GM18519 (cell line): ENCODE measurements around the gene SGK1.

Source experiments
- ATAC-seq: cut with Tn5 transposase; IDR thresholded peaks from one replicate; pipeline ENCODE4 v1.9.1; 2021; ENCODE audit warnings: mild to moderate bottlenecking, moderate library complexity; ENCODE audit not compliant: unreplicated experiment, low FRiP score

SGK1 gene

GRCh38 chr6:134174672-134175531, 143.0 kb downstream of the SGK1 start:
- peak; percentile 62 for ATAC-seq

GRCh38 chr6:134173936-134174671, 143.8 kb downstream of the SGK1 start:
- no peak for ATAC-seq

- no peak for ATAC-seq
Measured at GRCh38 chr6:134173366-134173725, 144.6 kb downstream of the SGK1 start.

- ATAC-seq: no peak
Measured at GRCh38 chr6:134172706-134173365, 145.1 kb downstream of the SGK1 start.

- no peak for ATAC-seq
Measured at GRCh38 chr6:134172020-134172705, 145.7 kb downstream of the SGK1 start.

- ATAC-seq: no peak
Measured at GRCh38 chr6:134171517-134171916, 146.4 kb downstream of the SGK1 start.

GRCh38 chr6:134170844-134171243, 147.1 kb downstream of the SGK1 start:
- no peak for ATAC-seq

GRCh38 chr6:134169871-134170486, 147.9 kb downstream of the SGK1 start:
- no peak for ATAC-seq

- ATAC-seq: no peak
Measured at GRCh38 chr6:134168590-134169208, 149.2 kb downstream of the SGK1 start.

- ATAC-seq: no peak
Measured at GRCh38 chr6:134166511-134167261, 151.2 kb downstream of the SGK1 start.

GRCh38 chr6:134165561-134166201, 152.2 kb downstream of the SGK1 start:
- ATAC-seq: no peak

GRCh38 chr6:134164300-134164699, 153.6 kb downstream of the SGK1 start:
- ATAC-seq: no peak

- no peak for ATAC-seq
Measured at GRCh38 chr6:134162932-134163331, 155.0 kb downstream of the SGK1 start.

- no peak for ATAC-seq
Measured at GRCh38 chr6:134161041-134161440, 156.9 kb downstream of the SGK1 start.

GRCh38 chr6:134152767-134153485, 165.0 kb downstream of the SGK1 start:
- no peak for ATAC-seq

- ATAC-seq: no peak
Measured at GRCh38 chr6:134148566-134148965, 169.3 kb downstream of the SGK1 start.

- ATAC-seq: no peak
Measured at GRCh38 chr6:134147034-134147533, 170.8 kb downstream of the SGK1 start.
